Lung (tissue), 12 donors: ENCODE measurements around the gene DLGAP4. TPM values are rescaled to one million over a fixed set of nuclear protein-coding genes. Genes with fewer than 3 reads are reported as not detected.

Experiments used
- ATAC-seq: fragments of 200-7000 bp; cut with Tn5 transposase; one replicate; pipeline ENCODE4 v1.9.1; 2020; ENCODE audit warnings: moderate number of reproducible peaks; ENCODE audit not compliant: insufficient read depth, low FRiP score
- DNase-seq, 3 donors: peaks; one replicate each; pipeline ENCODE4 v3.0.0-alpha.2; 2013 to 2017
- H3K27ac ChIP-seq, 2 donors: one replicate each; pipeline ENCODE4 v1.5.1; 2013; ENCODE audit warnings: mild to moderate bottlenecking in 2 of 2, moderate library complexity in 2 of 2, control low read depth in 1 of 2, inconsistent platforms in 1 of 2, low read depth in 1 of 2, low read length in 1 of 2
- H3K27me3 ChIP-seq, 3 donors: one replicate each; pipeline ENCODE4 v1.5.1; 2013; ENCODE audit warnings: low read length in 2 of 3; ENCODE audit not compliant: control insufficient read depth in 3 of 3, insufficient read depth in 3 of 3
- H3K36me3 ChIP-seq, 4 donors: one replicate each; pipeline ENCODE4 v1.5.1; 2013; ENCODE audit warnings: low read length in 4 of 4, mild to moderate bottlenecking in 1 of 4, moderate library complexity in 1 of 4; ENCODE audit not compliant: control insufficient read depth in 4 of 4, insufficient read depth in 4 of 4
- H3K4me1 ChIP-seq, 5 donors: one replicate each; pipeline ENCODE4 v1.5.1; 2013; ENCODE audit warnings: low read length in 5 of 5, mild to moderate bottlenecking in 2 of 5, moderate library complexity in 1 of 5; ENCODE audit not compliant: control insufficient read depth in 5 of 5, insufficient read depth in 5 of 5
- H3K4me3 ChIP-seq: one replicate; pipeline ENCODE4 v1.5.1; 2013; ENCODE audit warnings: mild to moderate bottlenecking, control low read depth, moderate library complexity
- H3K9ac ChIP-seq, 2 donors: one replicate each; pipeline ENCODE4 v1.5.1; 2013; ENCODE audit warnings: low read length in 2 of 2, control low read depth in 1 of 2; ENCODE audit not compliant: insufficient read depth in 1 of 2
- H3K9me3 ChIP-seq, 4 donors: one replicate each; pipeline ENCODE4 v1.5.1; 2013; ENCODE audit warnings: low read length in 3 of 4, mild to moderate bottlenecking in 1 of 4, moderate library complexity in 1 of 4; ENCODE audit not compliant: control insufficient read depth in 4 of 4, insufficient read depth in 3 of 4
- WGBS, 2 donors: extraction: QIAGEN DNeasy Blood & Tissue Kit; methylation state at CpG; one replicate each; pipeline ENCODE4 v1.1.7; 2013; 5-methylcytosine and 5-hydroxymethylcytosine counted together
- polyA plus RNA-seq, 2 donors: library from polyadenylated mRNA; stranded (reverse); fragments of 200-250 nt; gene quantifications; one replicate each; pipeline ENCODE4 v1.2.1, GENCODE V29; 2013
- total RNA-seq, 2 donors: library from RNA; depleted of rRNA in 1 of 2; stranded (reverse); fragments of >200 nt in 1 of 2; gene quantifications; one replicate each; pipeline ENCODE4 v1.2.1, GENCODE V29; 2014 to 2021
- TF ChIP-seq, protein P1 (sequence below): IDR thresholded peaks from 2 replicates; pipeline ENCODE4 v1.5.1; 2012; ENCODE audit warnings: mild to moderate bottlenecking; ENCODE audit errors: control extremely low read depth, extremely low read depth
- donor health status: control.
- donor health status: control.
- donor health status: Bipolar disorder and iron deficiency.
- donor health status: healthy.
- donor health status: DM: yes; HTN: yes; CAD: no.

The DLGAP4 gene
- total and polyA plus RNA-seq, 4 donors, result 34.6 to 67.6 (median 35.8) TPM

DNA sequence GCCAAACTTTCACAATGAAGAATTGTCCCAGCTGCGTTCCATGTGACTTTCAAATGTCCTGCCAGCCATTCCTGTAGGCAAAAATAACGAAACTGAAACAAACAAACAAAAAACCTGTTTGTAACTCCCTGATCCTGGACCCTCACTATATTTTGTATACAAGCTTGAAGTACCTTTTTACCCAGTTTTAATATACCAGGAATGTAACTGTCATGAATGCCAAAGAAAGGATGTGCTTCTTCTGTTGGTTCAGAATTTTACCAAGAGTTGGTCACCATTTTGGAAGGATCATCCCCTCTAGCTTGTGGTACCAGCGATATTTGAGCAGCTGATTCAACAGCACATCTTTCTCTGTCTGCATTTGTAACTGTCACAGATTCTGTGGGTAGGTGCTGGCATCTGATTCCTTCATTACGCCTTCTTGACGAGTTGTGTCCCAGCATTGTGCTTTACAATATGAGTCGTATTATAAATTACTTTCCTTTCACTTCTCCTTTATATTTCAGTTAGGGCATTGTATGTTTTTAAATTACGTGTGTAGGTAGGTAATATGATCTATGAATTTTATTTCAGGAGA, 93.9 kb downstream of the DLGAP4 start:
- Histone ChIP-seq H3K27ac (no peak overlapping the region), H3K36me3 (no peaks in the 10 kb centered on the region), H3K9ac (no peak overlapping the region), H3K4me1 (no peaks in the 10 kb centered on the region), H3K9me3 (peaks cover 0 to 11% (median 0%) of the 10 kb centered on the region in 4 donors), H3K27me3 (peaks cover 0 to 14% (median 5%) of the 10 kb centered on the region in 3 donors), H3K4me3 (no peak overlapping the region)
- DNase-seq (no peak), ATAC-seq (no peak)
- TF ChIP-seq, protein P1, sequence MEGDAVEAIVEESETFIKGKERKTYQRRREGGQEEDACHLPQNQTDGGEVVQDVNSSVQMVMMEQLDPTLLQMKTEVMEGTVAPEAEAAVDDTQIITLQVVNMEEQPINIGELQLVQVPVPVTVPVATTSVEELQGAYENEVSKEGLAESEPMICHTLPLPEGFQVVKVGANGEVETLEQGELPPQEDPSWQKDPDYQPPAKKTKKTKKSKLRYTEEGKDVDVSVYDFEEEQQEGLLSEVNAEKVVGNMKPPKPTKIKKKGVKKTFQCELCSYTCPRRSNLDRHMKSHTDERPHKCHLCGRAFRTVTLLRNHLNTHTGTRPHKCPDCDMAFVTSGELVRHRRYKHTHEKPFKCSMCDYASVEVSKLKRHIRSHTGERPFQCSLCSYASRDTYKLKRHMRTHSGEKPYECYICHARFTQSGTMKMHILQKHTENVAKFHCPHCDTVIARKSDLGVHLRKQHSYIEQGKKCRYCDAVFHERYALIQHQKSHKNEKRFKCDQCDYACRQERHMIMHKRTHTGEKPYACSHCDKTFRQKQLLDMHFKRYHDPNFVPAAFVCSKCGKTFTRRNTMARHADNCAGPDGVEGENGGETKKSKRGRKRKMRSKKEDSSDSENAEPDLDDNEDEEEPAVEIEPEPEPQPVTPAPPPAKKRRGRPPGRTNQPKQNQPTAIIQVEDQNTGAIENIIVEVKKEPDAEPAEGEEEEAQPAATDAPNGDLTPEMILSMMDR, result no peak
- 66% methylated on average over 7 of the region's 7 CpGs for WGBS, 2 donors

GRCh38 chr20:36400909-36401735, 95.0 kb downstream of the DLGAP4 start:
- no peaks in the 10 kb centered on the region for H3K4me1 ChIP-seq
- no peak overlapping the region for H3K27ac ChIP-seq
- no peak for ATAC-seq
- peaks cover 0 to 14% (median 5%) of the 10 kb centered on the region in 3 donors for H3K27me3 ChIP-seq
- H3K9ac ChIP-seq, result no peak overlapping the region
- H3K4me3 ChIP-seq, result no peak overlapping the region
- H3K9me3 ChIP-seq, result peaks cover 0 to 11% (median 0%) of the 10 kb centered on the region in 4 donors
- DNase-seq, result no peak
- 38 to 44% methylated on average over 18 of the region's 18 CpGs for WGBS, 2 donors
- no peaks in the 10 kb centered on the region for H3K36me3 ChIP-seq
- TF ChIP-seq, protein P1, result no peak

DNA sequence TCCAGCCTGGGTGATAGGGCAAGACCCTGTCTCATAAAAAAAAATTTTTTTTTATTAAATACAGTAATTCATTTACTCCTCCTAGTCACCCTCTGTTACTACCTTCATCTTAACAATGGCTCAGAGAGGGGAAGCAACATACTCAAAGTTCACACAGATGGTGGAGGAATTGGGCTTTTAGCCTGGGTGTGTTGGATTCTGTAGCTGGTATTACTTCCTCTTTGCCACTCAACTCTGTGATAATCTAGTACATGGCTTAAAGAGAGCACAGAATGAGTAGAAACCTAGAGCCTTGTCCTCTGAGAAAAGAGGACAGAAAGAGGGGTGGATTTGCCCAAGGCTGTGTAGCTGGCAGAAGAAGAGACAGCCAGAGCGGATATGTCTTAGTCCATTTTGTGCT, 96.6 kb downstream of the DLGAP4 start:
- no peak overlapping the region for H3K27ac ChIP-seq
- no peak overlapping the region for H3K4me3 ChIP-seq
- H3K9ac ChIP-seq, result no peak overlapping the region
- DNase-seq, result no peak
- 94 to 96% methylated on average over 1 of the region's 1 CpG for WGBS, 2 donors
- H3K36me3 ChIP-seq, result no peaks in the 10 kb centered on the region
- H3K27me3 ChIP-seq, result peaks cover 0 to 14% (median 3%) of the 10 kb centered on the region in 3 donors
- no peak for ATAC-seq
- H3K4me1 ChIP-seq, result no peaks in the 10 kb centered on the region
- TF ChIP-seq, protein P1, result no peak
- H3K9me3 ChIP-seq, result peaks cover 0 to 11% (median 0%) of the 10 kb centered on the region in 4 donors
